ENCODE results near the gene NUP98.

- no peak for TF ChIP-seq CTCF (IDR thresholded peaks at IDR 0.05)
- TF ChIP-seq POLR2A (IDR thresholded peaks at IDR 0.05): no peak
These were observed 2.5 kb upstream of the NUP98 start for GRCh38 chr11:3799873-3800272.
